K562 (cell line): ENCODE data around the gene NACAD. TPM values are rescaled to one million over a fixed set of nuclear protein-coding genes. Genes with fewer than 3 reads are reported as not detected.
A peak's percentile ranks its signal among the peaks of the same experiment; 100 is the strongest.

Experiments
- CCNT2 ChIP-seq: IDR thresholded peaks from 2 replicates; pipeline ENCODE4 v1.6.1; 2011; ENCODE audit warnings: borderline replicate concordance, low read depth, mild to moderate bottlenecking, moderate library complexity, mixed read lengths, low read length; ENCODE audit not compliant: insufficient read length; ENCODE audit errors: extremely low read depth
- HMG20A ChIP-seq: fragments of 450-650 bp; formaldehyde crosslinking; conservative IDR thresholded peaks from 2 replicates; pipeline ENCODE4 v1.4.0; 2020; ENCODE audit warnings: mild to moderate bottlenecking, mixed read lengths
- ID3 ChIP-seq, 2 experiments: fragments of 250-450 bp in 1 of 2; fragments of 450-650 bp in 1 of 2; sonication (Bioruptor Pico) in 1 of 2; IDR thresholded peaks; 2 replicates each; pipeline versions ENCODE4 v1.6.1 to v1.8.0; 2016 to 2021; ENCODE audit warnings: mild to moderate bottlenecking in 2 of 2, moderate library complexity in 2 of 2, missing compliant biosample characterization in 1 of 2, missing genetic modification characterization in 1 of 2
- KAT7 ChIP-seq: sonication (generic); formaldehyde crosslinking; IDR thresholded peaks from 2 replicates; pipeline ENCODE4 v1.8.0; 2022; ENCODE audit warnings: missing genetic modification reagents, mild to moderate bottlenecking, borderline replicate concordance
- KLF10 ChIP-seq: fragments of 250-450 bp; sonication (Bioruptor Pico); IDR thresholded peaks from 2 replicates; pipeline ENCODE4 v1.6.1; 2021; ENCODE audit warnings: matching md5 sums
- L3MBTL2 ChIP-seq: fragments of 450-650 bp; IDR thresholded peaks from 2 replicates; pipeline ENCODE4 v1.6.1; 2016; ENCODE audit warnings: mild to moderate bottlenecking, moderate library complexity
- NR2C2 ChIP-seq, 2 experiments: fragments of 200-800 bp in 1 of 2; sonication (Bioruptor generic) in 1 of 2; sonication (generic) in 1 of 2; formaldehyde crosslinking in 1 of 2; IDR thresholded peaks; 2 replicates each; pipeline versions ENCODE4 v1.6.1 to v1.8.0; 2016 to 2022; ENCODE audit warnings: mild to moderate bottlenecking in 1 of 2, missing compliant biosample characterization in 1 of 2, missing genetic modification characterization in 1 of 2, missing genetic modification reagents in 1 of 2
- PHF20 ChIP-seq: fragments of 450-650 bp; IDR thresholded peaks from 2 replicates; pipeline ENCODE4 v1.6.1; 2018; ENCODE audit not compliant: partially characterized antibody
- POLR2A ChIP-seq: fragments of 450-650 bp; conservative IDR thresholded peaks from 2 replicates; pipeline ENCODE4 v1.6.1; 2016
- RBM22 ChIP-seq: fragments of 200-400 bp; formaldehyde crosslinking; IDR thresholded peaks from 2 replicates; pipeline ENCODE4 v1.6.1; 2018; ENCODE audit warnings: low read length, low read depth; ENCODE audit not compliant: poor library complexity, severe bottlenecking
- SIX5 ChIP-seq, 2 experiments: IDR thresholded peaks; 2 replicates each; pipeline ENCODE4 v1.6.1; 2011; ENCODE audit warnings: low read length in 2 of 2, borderline replicate concordance in 1 of 2, low read depth in 1 of 2, mild to moderate bottlenecking in 1 of 2, moderate library complexity in 1 of 2; ENCODE audit not compliant: insufficient read depth in 1 of 2
- SMC3 ChIP-seq: conservative IDR thresholded peaks from 2 replicates; pipeline ENCODE4 v1.6.1; 2011; ENCODE audit warnings: low read depth, low read length, improper control_type of control experiment; ENCODE audit not compliant: insufficient read depth
- ZBTB34 ChIP-seq: fragments of 250-450 bp; sonication (Bioruptor Pico); IDR thresholded peaks from 2 replicates; pipeline ENCODE4 v1.8.0; 2021; ENCODE audit warnings: mild to moderate bottlenecking, moderate library complexity
- ZNF41 ChIP-seq: fragments of 250-450 bp; sonication (Bioruptor Pico); conservative IDR thresholded peaks from 2 replicates; pipeline ENCODE4 v1.4.0; 2020; ENCODE audit warnings: mild to moderate bottlenecking
- ZNF586 ChIP-seq: fragments of 450-650 bp; formaldehyde crosslinking; conservative IDR thresholded peaks from 2 replicates; pipeline ENCODE4 v1.4.0; 2020; ENCODE audit warnings: mild to moderate bottlenecking, moderate library complexity
- polyA plus RNA-seq, 8 experiments: library from polyadenylated mRNA; depleted of rRNA in 4 of 8; stranded (reverse) in 5 of 8; unstranded in 3 of 8; fragments of >200 nt; fragmentation: Nextera tagmentation in 2 of 8; fragmentation: Illumina TruSeq in 1 of 8; extraction: Ambion mirVana in 2 of 8; extraction: Trizol in 1 of 8; gene quantifications; 2 replicates each; pipeline versions ENCODE4 v1.2.1 to v1.2.3, GENCODE V29; 2011 to 2014; ENCODE audit warnings: inconsistent platforms in 1 of 8, missing spikeins in 1 of 8
- total RNA-seq, 7 experiments: library from RNA; depleted of rRNA in 6 of 7; stranded (reverse); fragments of >200 nt in 6 of 7; fragmentation: Illumina TruSeq in 2 of 7; extraction: Trizol in 2 of 7; gene quantifications; 2 replicates each; pipeline versions ENCODE4 v1.2.1 to v1.2.3, GENCODE V29; 2011 to 2021; ENCODE audit warnings: low replicate concordance in 1 of 7
- TF ChIP-seq, protein P1 (sequence below): sonication (generic); formaldehyde crosslinking; IDR thresholded peaks from 2 replicates; pipeline ENCODE4 v1.8.0; 2022; ENCODE audit warnings: mild to moderate bottlenecking, low read depth, missing genetic modification reagents
- TF ChIP-seq, protein P2 (sequence below): sonication (generic); formaldehyde crosslinking; IDR thresholded peaks from 2 replicates; pipeline ENCODE4 v1.8.1; 2022; ENCODE audit warnings: missing genetic modification reagents
- TF ChIP-seq, protein P3 (sequence below): fragments of 250-450 bp; sonication (Bioruptor Pico); IDR thresholded peaks from 2 replicates; pipeline ENCODE4 v1.8.0; 2021; ENCODE audit warnings: moderate library complexity, mild to moderate bottlenecking, inconsistent platforms
- TF ChIP-seq, protein P4 (sequence below): IDR thresholded peaks from 2 replicates; pipeline ENCODE4 v1.6.1; 2016; ENCODE audit warnings: missing genetic modification characterization, missing compliant biosample characterization

The NACAD gene
- total and polyA plus RNA-seq, 9 of the 15 experiments (the other 6 are each of a cell fraction or from before 2014, with no cell fraction given): under 0.01 to 0.03 (median 0.02) TPM; not detected in 5

DNA sequence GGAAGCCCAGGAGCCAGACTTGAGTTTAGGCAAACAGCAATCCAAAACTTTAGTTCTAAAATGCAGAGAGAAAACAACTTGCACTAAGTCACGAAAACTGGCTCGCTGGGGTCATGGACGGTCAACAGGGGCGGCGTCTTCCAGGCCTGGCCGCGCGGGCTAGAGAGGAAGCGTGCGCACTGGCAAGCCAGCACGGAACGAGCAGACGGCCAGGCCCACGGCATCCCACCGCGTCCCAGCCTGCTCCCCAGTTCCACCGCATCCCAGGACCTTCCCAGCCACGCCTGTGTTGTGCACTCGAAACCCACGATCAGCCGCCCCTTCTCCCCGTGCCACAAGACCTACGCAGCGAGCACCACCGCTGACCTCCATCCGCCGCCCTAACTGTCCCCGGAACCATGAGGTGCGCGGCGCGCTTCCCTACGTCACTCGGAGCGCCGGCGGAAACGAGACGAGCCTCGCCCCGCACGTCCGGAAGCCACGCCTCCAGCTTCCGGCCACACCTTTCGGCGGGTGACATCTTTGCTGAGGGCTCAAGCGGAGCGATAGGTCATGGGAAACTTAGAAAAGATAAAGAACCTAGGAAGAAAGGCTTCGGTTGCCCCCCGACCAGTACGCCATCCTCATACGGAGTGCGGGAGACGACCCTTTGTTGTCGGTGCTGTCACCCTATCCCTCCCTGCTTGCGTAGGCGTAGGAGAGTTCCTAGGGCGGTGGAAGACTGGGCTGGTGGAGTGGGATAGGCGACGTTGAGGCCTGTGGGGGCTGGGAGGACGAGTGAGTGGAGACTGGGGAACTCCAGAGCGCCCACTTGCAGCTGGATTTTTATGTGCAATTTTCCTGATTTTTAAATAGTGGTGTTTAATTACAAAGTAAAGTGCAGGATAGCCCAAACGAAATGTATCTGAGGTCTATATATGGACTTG lies 22.8 kb upstream of the NACAD start, which contains the start of gene TBRG4 (continued):
- TF ChIP-seq KAT7 (CRISPR knock-in tag): peak; percentile 96; the same call in 1 of the 2 replicates
- peak; percentile 58 for TF ChIP-seq RBM22
- TF ChIP-seq ZNF586 (CRISPR knock-in tag): no peak
- TF ChIP-seq, protein P1, sequence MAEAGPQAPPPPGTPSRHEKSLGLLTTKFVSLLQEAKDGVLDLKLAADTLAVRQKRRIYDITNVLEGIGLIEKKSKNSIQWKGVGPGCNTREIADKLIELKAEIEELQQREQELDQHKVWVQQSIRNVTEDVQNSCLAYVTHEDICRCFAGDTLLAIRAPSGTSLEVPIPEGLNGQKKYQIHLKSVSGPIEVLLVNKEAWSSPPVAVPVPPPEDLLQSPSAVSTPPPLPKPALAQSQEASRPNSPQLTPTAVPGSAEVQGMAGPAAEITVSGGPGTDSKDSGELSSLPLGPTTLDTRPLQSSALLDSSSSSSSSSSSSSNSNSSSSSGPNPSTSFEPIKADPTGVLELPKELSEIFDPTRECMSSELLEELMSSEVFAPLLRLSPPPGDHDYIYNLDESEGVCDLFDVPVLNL: no peak; the same call in 1 of the 2 replicates
- no peak for TF ChIP-seq HMG20A
- TF ChIP-seq, protein P2, sequence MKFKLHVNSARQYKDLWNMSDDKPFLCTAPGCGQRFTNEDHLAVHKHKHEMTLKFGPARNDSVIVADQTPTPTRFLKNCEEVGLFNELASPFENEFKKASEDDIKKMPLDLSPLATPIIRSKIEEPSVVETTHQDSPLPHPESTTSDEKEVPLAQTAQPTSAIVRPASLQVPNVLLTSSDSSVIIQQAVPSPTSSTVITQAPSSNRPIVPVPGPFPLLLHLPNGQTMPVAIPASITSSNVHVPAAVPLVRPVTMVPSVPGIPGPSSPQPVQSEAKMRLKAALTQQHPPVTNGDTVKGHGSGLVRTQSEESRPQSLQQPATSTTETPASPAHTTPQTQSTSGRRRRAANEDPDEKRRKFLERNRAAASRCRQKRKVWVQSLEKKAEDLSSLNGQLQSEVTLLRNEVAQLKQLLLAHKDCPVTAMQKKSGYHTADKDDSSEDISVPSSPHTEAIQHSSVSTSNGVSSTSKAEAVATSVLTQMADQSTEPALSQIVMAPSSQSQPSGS (CRISPR knock-in tag): no peak
- no peak for TF ChIP-seq ID3 (CRISPR knock-in tag; IDR thresholded peaks at IDR 0.05)
- TF ChIP-seq ID3 (tag; IDR thresholded peaks at IDR 0.05): peak; percentile 74
- peak; percentile 33 to 43; a peak in 1 of 4 replicates for TF ChIP-seq SIX5 (IDR thresholded peaks at IDR 0.05; ENCODE audit: borderline replicate concordance in 1 of 2, insufficient read depth in 1 of 2, low read depth in 1 of 2, low read length in 2 of 2)
- TF ChIP-seq ZBTB34 (CRISPR knock-in tag): no peak
- TF ChIP-seq, protein P3, sequence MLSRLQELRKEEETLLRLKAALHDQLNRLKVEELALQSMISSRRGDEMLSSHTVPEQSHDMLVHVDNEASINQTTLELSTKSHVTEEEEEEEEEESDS (CRISPR knock-in tag): no peak
- TF ChIP-seq SMC3: no peak
- TF ChIP-seq, protein P4, sequence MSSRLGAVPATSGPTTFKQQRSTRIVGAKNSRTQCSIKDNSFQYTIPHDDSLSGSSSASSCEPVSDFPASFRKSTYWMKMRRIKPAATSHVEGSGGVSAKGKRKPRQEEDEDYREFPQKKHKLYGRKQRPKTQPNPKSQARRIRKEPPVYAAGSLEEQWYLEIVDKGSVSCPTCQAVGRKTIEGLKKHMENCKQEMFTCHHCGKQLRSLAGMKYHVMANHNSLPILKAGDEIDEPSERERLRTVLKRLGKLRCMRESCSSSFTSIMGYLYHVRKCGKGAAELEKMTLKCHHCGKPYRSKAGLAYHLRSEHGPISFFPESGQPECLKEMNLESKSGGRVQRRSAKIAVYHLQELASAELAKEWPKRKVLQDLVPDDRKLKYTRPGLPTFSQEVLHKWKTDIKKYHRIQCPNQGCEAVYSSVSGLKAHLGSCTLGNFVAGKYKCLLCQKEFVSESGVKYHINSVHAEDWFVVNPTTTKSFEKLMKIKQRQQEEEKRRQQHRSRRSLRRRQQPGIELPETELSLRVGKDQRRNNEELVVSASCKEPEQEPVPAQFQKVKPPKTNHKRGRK (tag): no peak
- TF ChIP-seq L3MBTL2: peak; percentile 64; the same call in 1 of the 2 replicates
- peak; percentile 96 for TF ChIP-seq PHF20
- TF ChIP-seq ZNF41: no peak
- TF ChIP-seq CCNT2: peak; percentile 54
- peak; percentile 99 for TF ChIP-seq POLR2A
- TF ChIP-seq KLF10 (CRISPR knock-in tag): no peak
- TF ChIP-seq NR2C2 (CRISPR knock-in tag; IDR thresholded peaks at IDR 0.05): peak; percentile 41; the same call in 1 of the 2 replicates
- peak; percentile 86 for TF ChIP-seq NR2C2 (tag; IDR thresholded peaks at IDR 0.05)
